GM10266 (cell line): ENCODE measurements around the gene RANGRF.

Experiments used
- DNase-seq: peaks from one replicate; pipeline ENCODE4 v3.0.0; 2012; ENCODE audit errors: extremely low spot score
- CTCF ChIP-seq: IDR thresholded peaks from 2 replicates; pipeline ENCODE4 v1.5.1; 2012; ENCODE audit warnings: mild to moderate bottlenecking, low read depth; ENCODE audit not compliant: control insufficient read depth, insufficient read depth; ENCODE audit errors: missing control alignments

RANGRF gene

GRCh38 chr17:8310601-8311123, 22.2 kb downstream of the RANGRF start:
- DNase-seq: no peak
- TF ChIP-seq CTCF: no peak

- TF ChIP-seq CTCF: no peak
Measured at GRCh38 chr17:8311131-8311790, 22.8 kb downstream of the RANGRF start.

GRCh38 chr17:8312251-8312650, 23.8 kb downstream of the RANGRF start:
- no peak for TF ChIP-seq CTCF
- DNase-seq: no peak

More at GRCh38 chr17:8311131-8311790, 22.8 kb downstream of the RANGRF start:
- DNase-seq: no peak

- no peak for TF ChIP-seq CTCF
- DNase-seq: no peak
Measured at GRCh38 chr17:8312726-8313600, 24.5 kb downstream of the RANGRF start.

- no peak for TF ChIP-seq CTCF
- no peak for DNase-seq
Measured at GRCh38 chr17:8314797-8315763, 26.6 kb downstream of the RANGRF start.

- TF ChIP-seq CTCF: no peak
- no peak for DNase-seq
Measured at GRCh38 chr17:8315764-8316217, 27.3 kb downstream of the RANGRF start.
